M059J (cell line): ENCODE results near the gene FBXO2. TPM values are rescaled to one million over a fixed set of nuclear protein-coding genes. Genes with fewer than 3 reads are reported as not detected.

Source experiments
- DNase-seq: peaks from one replicate; pipeline ENCODE4 v3.0.0-alpha.2; 2012; ENCODE audit warnings: low read depth
- total RNA-seq: library from RNA; depleted of rRNA; stranded (reverse); fragments of >200 nt; shearing (Covaris generic); gene quantifications from 2 replicates; pipeline ENCODE4 v1.2.3, GENCODE V29; 2014; rRNA removed

Gene FBXO2
- total RNA-seq: 2.7 and 7.5 TPM in 2 replicates

DNA sequence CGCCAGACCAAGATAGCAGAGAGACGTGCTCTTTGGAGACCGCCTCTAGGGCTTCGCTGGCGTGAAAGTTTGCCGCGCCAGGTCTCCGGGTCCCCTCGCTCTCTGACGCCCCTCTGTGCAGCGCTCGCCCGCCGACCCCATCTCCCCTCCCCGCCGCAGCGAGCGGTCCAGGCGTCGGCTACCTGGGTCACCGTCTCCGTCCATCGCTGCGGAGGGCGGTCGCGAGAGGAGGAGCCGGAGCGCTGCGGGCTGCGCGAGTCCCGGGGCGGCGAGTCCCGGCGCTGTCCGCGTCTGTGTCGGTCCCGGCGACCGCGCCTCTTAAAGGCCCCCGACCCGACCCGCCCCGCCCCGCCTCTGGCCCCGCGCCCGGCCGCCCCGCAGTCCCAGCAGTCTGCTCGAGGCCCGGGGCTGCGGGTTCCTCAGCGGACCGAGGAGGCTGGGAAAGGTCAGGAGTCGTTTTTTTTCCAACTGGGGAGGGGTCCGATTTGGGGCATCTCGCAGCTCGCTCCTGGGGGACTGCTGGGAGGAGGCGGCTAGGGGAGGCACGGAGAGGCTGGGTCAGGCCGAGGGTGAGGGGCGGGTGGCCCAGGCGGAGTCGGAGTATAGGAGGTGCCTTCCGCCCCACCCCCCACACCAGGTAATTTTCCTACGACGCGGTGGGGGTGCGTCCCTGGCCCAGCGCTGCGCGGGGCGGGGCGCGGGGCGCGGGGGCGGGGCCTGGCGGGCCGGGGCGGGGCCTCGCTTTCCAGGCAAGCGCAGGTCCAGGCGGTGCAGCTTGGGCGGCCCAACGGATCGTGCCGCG is at the start of gene FBXO2, which contains the start of gene FBXO44:
FBXO2 (minus strand) TSS at position 293 of the 802 bp plus-strand sequence; CDS start at position 204, 89 bp downstream.
FBXO44 (plus strand) TSS at position 741 of the 802 bp plus-strand sequence. CDS start 959 bp downstream, outside the sequence.
- DNase-seq: no peak

GRCh38 chr1:11703357-11704193 is 49.3 kb upstream of the FBXO2 start:
- DNase-seq: no peak

DNA sequence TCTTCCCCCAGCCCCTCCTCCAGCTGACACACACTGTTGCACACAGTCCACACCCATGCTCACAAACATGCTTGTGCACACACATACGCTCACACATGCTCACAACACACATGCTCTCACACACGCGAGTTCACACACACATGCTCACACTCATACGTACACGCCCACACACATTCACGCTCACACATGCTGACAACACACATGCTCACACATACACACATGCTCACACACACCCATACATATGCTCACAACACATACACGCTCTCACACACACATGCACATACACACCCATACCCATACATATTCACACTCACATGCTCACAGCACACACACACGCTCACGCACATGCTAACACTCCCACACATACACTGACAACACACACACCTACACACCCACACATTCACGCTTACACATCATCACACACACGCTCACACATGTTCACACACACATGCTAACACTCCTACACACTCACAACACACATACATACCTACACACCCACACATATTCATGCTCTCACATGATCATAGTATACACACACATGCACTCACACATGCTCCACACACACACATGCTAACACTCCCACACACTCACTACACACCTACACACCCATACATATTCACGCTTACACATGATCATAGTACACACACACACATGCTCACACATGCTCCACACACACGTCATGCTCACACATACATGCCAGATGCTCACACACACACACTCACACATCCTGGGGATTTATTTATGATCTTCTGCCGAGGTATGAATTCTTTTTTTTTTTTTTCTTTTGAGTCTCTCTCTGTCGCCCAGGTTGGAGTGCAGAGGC is 48.0 kb upstream of the FBXO2 start:
- no peak for DNase-seq

DNA sequence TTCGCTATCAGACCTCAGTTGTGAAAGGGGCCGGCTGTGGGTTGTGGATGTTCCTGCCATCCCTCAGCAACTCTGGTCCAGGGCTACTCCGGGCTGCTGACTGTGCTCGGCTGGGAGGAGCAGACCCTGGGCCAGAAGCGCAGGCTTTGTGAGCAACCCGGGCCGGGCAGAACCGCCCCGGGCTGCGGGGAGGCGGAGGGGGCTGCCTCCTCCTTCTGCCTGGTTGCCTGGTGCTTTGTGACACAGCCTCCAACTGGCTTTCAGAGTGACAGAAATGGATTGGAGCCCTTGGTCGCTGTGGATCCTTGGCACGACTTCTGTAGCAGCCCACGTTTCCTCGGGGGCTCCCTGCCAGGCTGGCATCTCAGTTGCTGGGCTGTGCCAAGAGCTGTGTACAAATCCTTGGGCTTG is 47.3 kb upstream of the FBXO2 start:
- DNase-seq: peak; percentile 29

DNA sequence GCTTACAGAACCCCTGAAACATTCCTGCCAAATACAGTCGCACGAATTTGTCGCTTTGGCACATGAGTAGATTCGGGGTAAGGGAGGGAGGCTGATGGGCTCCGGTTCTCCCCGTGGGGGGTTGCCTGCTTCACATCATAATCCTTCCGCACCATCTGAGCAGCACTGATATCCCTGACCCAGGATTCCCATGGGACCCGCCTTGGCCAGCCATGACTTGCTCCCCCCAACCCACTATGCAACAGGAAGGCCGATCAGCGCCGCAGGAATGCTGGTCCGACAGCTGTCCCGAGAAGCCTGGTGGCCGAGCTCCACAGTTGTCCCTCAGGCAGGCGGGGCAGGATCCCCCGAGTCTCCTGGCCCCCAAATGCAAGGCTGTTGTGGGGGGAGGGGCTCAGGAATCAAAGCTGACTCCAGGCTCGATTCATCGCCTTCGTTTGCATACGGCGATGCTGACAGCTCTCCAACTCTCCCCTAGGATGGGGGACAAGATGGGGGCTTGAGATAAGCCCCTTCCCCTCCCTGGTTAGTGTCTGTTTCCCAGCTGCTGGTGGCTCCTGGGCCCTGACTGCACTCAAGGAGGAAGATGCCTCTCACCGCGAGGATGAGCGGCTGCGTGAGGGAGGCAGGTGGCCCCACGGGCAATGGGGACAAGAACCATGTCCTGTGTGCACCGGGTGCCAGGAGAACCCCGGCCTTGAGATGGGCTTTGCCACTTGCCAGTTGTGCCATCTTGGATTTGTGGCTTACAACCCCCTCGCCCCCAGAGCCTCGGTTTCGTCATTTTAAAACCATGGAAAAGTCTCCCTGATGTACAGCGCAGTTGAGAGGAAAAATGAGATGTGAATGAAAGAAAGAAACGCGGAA is 46.6 kb upstream of the FBXO2 start:
- no peak for DNase-seq

DNA sequence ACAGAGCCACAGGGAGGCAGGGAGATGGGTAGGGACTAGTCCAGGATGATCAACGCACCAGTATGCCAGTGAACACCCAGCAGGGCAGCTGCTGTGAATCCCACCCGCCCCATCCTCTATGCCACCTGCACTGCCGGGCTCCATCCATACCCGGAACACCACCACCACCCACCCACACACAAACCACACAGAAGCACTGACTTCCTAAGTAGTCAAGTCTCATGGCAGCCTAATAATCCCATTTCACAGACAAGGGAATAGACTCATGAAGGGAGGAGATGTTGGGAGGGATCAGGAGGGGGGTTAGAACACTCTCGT is 43.6 kb upstream of the FBXO2 start:
- DNase-seq: no peak

DNA sequence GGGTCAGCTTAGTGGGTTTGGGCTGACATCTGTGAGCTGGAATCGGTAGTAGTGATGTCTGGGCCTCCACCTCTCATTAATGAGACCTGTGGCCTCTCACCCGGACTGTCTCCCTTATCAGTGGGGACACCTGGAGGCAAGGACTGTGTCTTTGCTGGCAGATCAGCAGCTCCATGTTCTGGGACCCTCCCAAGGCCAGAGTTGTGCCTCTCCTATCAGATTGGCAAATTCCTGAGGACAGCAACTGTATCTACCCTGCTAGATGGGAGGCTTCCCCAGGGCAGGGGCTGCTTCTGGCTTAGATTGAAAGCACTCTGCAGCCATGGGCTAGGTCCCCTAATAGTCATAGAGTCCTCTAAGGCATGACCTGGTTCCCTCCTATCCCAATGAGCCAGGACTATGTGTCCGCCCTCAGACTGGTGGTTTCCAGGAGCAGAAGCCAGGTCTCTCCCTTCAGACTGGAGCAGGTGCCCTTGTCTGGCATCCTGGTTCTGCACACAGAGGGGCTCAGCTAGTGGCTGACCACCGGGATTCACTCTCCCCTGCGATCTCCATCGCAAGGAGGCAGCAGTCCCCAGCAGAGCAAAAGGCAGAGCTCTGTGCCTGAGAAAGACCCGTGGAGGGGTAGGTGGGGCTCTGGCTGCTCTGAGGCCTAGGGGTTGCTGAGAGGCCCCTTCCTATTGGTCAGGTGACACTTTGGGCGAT is 43.1 kb upstream of the FBXO2 start:
- no peak for DNase-seq

DNA sequence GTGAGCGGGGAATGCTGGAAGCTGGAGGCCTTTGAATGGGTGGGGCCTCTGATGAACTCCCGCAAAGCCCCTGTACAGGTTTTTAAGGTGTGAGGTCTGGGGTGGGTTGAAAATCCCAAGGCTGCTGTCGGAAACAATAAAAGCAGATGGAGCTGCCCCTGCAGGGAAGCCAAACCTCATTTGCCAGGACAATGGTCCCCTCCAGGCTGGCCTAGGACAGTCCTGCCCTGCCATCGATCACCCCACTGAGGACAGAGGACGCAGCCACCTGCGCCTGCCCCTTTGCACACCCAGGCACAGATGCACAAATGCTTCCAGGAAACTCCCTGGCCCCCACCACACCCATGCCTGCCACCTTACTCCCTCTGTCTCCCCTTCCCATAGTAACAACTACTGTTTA is 41.6 kb upstream of the FBXO2 start:
- DNase-seq: no peak

DNA sequence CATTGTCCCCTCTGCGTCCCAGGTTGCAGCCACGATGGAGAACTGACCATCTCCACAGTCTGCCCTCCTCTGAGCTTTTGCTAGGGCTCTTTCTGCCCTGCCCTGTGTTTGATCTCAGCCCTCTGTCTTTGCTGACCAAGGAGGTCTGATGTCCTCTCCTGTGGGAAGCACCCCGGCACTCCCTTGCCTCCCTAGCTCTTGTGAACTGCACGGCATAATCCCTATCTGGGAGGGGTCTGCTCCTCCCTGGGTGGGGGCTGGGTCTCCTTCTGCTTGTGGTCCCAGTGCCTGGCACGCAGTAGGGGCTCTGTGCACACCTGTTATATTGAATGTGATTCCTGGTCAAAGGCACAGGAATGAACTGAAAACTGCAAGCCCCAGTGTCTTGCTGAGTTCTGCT is 39.7 kb upstream of the FBXO2 start:
- no peak for DNase-seq

DNA sequence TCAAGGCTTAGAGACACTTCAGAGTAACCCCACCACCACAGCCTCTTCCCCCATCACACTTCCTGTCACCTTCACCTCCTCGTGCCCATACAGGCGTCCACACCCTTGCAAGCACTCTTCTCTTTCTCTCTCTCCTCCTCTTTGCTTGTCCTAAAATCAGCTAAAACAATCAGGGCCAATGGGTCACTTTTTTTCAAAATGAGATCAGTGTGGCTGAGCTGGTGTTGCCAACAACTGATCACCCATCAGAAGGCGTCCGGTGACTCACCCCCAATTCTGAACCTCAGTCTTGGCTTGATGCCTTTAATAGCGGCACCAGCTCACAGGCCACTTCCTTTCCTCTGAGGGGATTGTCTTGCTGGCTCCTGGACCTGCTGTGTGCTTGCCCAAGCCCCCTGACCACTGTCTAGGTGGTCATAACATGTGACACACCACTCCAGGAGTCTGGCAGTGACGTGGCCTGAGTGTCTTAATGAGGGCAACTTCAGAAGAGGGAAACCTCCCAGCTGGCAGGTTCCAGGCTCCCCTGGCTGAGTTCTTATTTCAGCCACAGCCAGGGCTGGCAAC is 38.9 kb upstream of the FBXO2 start:
- peak; percentile 96 for DNase-seq

DNA sequence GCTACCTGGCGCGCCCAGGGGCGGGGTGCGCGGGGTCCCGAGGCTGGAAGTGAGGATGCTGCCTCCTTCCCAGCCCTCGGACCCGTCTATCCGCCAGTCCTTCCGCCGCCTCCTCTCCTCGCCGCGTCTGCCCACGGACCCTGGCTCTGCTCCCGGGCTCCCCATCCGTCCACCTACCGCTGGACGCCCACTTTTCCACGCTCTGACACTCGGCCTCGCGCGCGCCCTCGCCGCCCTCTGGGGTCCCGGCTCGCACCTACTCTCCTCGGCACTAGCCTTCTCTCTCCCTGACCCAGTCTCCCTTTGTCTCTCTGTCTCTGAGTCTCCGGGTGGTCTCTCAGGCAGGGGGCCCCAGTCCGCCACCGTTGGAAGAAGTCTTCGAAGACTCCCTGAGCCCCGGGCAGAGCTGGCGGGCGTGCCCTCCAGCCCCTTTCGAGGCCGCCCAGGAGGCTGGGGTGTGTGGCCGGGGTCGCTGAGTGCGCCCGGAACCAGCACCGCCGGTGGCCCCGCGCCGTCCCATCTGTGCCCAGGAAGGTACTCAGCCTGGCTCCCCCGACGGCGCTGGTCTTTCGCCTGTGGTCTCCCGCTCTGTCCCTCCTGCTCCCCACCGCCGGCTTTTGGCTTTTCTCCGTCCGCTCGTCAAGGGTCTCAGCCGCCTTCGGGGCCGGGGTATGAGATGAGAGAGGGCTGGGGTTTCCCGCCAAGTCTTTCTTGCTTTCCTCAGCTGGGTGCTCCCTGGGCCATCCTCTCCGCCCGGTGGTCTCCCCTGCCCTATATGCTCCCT is 37.9 kb upstream of the FBXO2 start:
- DNase-seq: no peak

DNA sequence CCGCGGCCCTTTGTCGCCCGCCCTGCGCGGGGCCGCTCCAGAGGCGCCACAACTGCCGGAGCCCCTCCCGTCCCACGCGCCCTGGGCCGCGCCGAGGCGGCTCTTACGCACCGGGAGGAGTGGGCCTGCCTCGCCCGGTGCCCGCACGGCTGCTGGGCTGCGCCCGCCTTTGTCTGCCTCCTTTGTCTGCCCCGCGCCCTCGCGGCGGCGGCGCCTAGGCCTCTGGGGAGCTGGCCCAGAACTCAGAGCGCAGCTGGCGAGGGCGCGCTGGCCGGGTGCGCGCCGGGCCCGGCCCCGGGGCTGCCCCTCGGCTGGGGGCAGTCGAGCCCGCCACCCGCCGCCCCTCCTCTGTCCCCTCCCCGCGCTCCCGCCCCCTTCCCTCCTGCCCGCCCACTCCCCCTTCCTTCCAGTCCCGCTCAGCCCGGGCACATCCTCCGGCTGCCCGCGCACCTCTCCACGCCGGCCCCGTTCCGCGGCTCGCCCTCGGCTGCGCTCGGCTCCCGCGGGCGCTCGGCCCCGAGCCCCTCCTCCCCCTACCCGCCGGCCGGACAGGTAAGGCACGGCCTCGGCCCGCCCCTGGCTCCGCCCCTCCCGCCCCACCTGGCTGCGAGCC is 37.2 kb upstream of the FBXO2 start, which contains the start of gene DRAXIN:
DRAXIN (plus strand) TSS at position 409 of the 613 bp plus-strand sequence. CDS start 14,549 bp downstream, outside the sequence.
- no peak for DNase-seq

GRCh38 chr1:11690397-11691301 is 36.4 kb upstream of the FBXO2 start:
- DNase-seq: no peak

- DNase-seq: no peak
Observed at GRCh38 chr1:11688506-11688905, 34.3 kb upstream of the FBXO2 start.

DNA sequence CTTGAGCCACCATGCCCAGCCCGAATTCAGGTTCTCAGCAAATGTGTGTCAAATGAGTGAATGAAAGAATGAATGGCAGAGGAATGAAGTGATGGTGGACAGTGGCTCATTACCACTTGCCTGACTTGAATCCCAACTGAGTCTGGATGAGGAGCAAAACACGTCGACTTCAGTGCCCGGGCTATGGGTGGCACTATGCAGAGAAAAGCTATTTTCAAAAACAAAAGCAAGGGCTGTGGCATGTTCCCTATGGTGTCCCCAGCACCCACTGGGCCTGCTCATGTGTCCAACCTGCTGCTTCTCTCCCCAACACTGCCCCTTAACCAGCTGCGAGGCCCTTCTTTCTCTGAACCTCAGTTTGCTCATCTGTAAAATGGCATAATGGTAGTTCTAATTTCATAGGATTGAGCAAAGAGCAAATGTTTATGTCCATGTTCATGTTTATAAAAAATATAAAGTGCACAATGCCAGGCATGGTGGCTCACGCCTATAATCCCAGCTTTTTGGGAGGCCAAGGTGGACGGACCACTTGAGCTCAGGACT is 31.1 kb upstream of the FBXO2 start:
- DNase-seq: no peak

DNA sequence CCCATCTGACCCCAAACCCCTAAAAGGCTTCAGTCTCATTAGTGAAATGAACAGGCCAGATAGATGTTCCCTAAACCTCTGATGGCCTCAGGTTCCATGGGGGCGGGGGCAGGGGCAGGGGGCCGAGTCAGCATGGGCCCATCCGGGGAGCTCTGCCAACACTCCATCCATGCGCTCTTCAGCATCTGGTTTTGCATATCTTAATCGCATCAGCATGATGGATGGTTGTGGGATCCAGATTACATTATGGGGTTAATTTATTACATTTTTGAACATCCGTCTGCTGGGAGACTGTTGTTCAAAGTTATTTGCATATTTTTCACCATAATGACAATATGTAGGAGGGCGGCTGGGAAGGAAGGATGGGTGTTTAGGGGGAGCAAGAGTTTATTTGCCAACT is 29.8 kb upstream of the FBXO2 start:
- DNase-seq: no peak

GRCh38 chr1:11682799-11683198 is 28.6 kb upstream of the FBXO2 start:
- no peak for DNase-seq
